GM19463 (cell line): ENCODE measurements around the gene SPNS2.

Experiments used
- ATAC-seq: cut with Tn5 transposase; IDR thresholded peaks from one replicate; pipeline ENCODE4 v1.9.1; 2021; ENCODE audit warnings: mild to moderate bottlenecking, moderate library complexity; ENCODE audit not compliant: unreplicated experiment

SPNS2 gene

GRCh38 chr17:4480929-4481898 lies 17.5 kb upstream of the SPNS2 start:
- ATAC-seq: no peak

DNA sequence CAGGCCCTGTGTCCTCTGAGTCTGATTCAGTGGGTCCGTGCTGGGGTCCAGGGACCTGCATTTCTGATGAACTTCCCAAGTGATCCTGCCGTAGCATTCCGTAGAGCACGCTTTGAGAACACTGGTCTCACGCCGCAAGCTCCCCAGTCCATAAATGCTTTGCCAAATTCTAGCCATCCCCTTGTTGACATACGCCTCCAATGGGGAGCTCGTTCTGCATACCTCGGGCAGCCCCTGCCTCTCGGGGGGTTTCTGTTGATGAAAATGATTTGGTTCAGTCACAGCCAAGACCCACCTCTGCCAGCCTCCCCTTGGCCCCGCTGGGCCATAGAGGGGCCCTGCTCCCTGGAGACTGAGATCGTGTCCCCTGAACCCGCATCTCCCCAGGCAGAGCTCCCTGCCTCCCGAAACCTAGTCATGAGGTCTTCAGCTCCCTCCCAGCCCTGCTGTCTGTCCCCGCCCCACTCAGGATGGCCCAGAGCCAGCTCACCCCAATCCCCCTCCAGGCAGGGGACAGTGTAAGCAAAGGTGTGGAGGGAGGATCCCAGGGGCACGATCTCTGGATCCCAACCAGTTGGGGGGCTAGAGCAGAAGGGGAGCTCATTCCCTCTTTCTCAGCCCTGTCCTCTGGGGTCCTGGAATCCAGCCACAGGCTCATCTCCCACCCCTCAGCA lies 16.2 kb upstream of the SPNS2 start:
- no peak for ATAC-seq

GRCh38 chr17:4483012-4483840 lies 15.5 kb upstream of the SPNS2 start:
- ATAC-seq: no peak

DNA sequence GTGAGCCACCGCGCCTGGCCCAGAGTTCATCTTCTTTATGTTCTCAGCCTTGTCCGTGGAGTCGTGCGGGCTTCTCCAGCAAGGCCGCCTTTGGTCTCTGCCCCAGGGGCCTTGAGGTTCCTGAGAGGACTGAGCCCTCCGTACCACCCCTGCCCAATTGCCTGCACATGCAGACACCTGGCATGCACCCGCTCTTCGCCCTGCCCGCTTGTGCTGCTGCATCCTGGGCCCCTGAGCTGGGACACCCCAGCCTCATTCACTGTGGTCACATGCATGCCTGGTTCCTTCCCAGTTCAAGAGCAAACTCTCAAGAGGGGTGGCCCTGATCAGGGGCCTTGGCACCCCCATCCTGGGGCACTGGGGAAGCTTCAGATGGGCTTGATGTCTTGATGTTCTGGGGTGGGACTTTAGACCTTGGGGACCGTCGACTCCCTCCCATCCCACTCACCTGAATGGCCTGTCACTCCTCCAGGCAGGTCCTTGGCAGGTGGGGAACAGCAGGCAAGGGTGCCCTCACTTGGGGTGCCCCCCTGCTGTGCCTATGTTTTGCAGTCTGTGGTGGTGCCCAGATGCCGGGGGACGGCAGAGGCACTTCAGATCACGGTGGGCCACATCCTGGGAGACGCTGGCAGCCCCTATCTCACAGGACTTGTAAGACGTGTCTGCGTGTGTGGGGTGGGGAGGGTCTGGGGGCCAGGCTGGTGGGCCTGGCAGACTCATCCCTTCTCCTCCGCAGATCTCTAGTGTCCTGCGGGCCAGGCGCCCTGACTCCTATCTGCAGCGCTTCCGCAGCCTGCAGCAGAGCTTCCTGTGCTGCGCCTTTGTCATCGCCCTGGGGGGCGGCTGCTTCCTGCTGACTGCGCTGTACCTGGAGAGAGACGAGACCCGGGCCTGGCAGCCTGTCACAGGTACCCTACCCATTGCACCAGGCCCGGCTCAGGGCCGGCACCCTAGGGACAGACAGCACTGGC lies 12.7 kb upstream of the SPNS2 start:
- ATAC-seq: no peak

DNA sequence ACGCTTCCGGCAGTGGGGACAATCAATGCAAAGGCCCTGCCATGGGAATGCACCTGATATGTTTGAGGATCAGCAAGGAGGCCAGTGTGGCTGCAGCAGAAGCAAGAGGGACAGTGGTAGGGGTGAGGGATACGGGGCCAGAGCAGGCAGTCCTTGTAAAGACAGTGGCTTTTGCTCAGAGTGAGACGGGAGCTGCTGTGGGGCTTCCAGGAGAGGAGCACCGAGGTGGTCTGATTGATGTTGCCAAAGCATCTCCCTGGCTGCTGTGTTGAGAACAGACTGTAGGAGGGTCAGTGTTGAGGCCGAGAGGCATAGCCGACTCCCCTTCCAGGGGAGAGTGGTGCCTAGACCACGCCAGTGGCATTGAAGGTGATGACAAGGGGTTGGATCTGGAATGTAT lies 11.4 kb upstream of the SPNS2 start:
- ATAC-seq: no peak

DNA sequence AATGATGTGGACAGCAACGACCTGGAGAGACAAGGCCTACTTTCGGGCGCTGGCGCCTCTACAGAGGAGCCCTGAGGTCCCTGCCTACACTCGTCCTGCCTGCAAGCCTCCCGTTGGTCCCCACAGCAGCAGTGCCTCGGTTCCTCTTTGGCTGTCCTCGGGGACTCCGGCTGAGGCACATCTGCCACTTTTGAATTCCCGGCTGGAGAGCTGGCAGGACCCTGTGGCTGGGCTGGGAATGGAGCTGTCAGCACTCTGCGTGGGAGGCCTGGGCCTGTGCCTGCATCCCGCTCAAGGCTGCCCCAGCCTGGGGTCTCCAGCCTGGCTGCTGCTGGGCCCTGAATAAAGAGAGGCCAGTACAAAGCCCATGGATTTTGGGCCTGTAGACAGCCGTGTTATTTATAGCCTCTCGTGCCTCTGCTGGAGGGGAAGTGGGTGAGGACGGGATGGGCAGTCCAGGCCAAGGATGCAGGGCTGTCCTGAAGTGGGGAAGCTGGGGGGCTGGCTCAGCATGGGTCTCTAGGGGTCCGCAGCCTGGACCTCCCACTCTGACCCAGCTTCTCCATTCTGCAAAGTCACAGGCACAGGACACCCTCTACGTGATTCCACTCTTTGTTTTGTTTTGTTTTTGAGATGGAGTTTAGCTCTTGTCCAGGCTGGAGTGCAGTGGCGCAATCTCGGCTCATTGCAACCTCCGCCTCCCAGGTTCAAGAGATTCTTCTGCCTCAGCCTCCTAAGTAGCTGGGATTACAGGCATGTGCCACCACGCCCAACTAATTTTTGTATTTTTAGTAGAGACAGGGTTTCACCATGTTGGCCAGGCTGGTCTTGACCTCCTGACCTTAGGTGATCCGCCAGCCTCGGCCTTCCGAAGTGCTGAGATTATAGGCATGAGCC lies 10.6 kb upstream of the SPNS2 start:
- no peak for ATAC-seq

- ATAC-seq: no peak
These were observed 9.6 kb upstream of the SPNS2 start for GRCh38 chr17:4488989-4489595.

GRCh38 chr17:4490109-4490591 lies 8.5 kb upstream of the SPNS2 start:
- ATAC-seq: no peak

GRCh38 chr17:4490637-4491061 lies 8.0 kb upstream of the SPNS2 start:
- ATAC-seq: no peak

- no peak for ATAC-seq
These were observed 5.7 kb upstream of the SPNS2 start for GRCh38 chr17:4492721-4493561.

GRCh38 chr17:4497101-4497824 lies 1.4 kb upstream of the SPNS2 start:
- no peak for ATAC-seq

GRCh38 chr17:4499431-4500190 lies 930 bp downstream of the SPNS2 start:
- no peak for ATAC-seq

GRCh38 chr17:4500191-4500571 lies 1.5 kb downstream of the SPNS2 start:
- no peak for ATAC-seq

GRCh38 chr17:4501295-4501949 lies 2.7 kb downstream of the SPNS2 start:
- no peak for ATAC-seq

DNA sequence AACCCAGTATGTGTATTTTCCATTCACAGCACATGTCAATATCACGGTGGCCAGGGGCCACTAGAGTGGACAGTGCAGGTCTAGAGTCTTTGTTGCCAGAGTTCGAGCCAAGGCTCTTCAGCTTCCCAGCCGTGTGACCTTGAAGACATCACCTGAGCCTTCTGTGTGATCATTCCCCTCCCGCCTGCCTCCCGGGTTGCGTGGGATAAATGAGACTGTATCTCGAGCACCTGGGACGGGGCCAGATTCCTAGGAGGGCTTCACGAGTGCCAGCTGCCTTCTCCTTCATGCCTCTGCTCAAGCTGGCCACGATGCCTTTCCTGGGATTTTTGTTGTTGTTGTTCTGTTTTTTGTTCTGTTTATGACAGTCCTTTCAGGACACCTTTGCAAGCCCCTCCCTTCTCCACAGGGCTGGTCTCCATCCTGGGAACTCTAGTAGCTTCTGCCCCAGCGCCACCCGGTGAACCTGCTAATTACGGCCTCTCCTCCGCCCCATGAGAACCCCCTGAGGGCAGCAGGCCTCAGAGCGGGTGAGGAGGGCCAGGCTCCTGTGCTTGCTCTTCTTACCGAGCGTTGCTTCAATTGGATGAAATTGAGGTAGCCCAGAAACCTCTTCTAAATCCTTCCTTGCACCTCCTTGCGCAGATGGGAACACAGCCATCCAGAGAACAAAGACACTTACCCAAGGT lies 3.9 kb downstream of the SPNS2 start:
- ATAC-seq: no peak
